HFFc6 (cell line): ENCODE measurements around the gene PRLR. TPM values are rescaled to one million over a fixed set of nuclear protein-coding genes. Genes with fewer than 3 reads are reported as not detected.

Experiments used
- DNase-seq: peaks from one replicate; pipeline ENCODE4 v3.0.0-alpha.2; 2018
- H3K27ac Mint-ChIP-seq: 2 replicates; pipeline ENCODE4 v1.8.0; 2020; ENCODE audit warnings: mild to moderate bottlenecking, mixed read lengths
- H3K27me3 Mint-ChIP-seq: 2 replicates; pipeline ENCODE4 v1.8.0; 2021; ENCODE audit warnings: mild to moderate bottlenecking, moderate library complexity, mixed read lengths; ENCODE audit not compliant: insufficient read depth
- H3K36me3 Mint-ChIP-seq: 2 replicates; pipeline ENCODE4 v1.8.0; 2021; ENCODE audit warnings: low read depth, mixed read lengths
- H3K4me1 Mint-ChIP-seq: 2 replicates; pipeline ENCODE4 v1.8.0; 2020; ENCODE audit warnings: low read depth, mixed read lengths
- H3K4me3 Mint-ChIP-seq: 2 replicates; pipeline ENCODE4 v1.8.0; 2020; ENCODE audit warnings: mild to moderate bottlenecking, moderate library complexity, mixed read lengths
- H3K9me3 Mint-ChIP-seq: 2 replicates; pipeline ENCODE4 v1.8.0; 2020; ENCODE audit warnings: mild to moderate bottlenecking, mixed read lengths
- CTCF ChIP-seq: fragments of 200-600 bp; sonication (generic); IDR thresholded peaks from 2 replicates; pipeline ENCODE4 v1.5.0; 2021; ENCODE audit warnings: antibody characterized with exemption, mild to moderate bottlenecking
- total RNA-seq, 6 experiments: library from RNA; stranded (reverse); fragmentation: NEBNext Ultra II Directional; extraction: Animal tissue kit (Norgen Biotek cat#: 25700); gene quantifications; 2 replicates in 1 of 6; 3 replicates in 5 of 6; pipeline ENCODE4 v1.2.3, GENCODE V29; 2021

Gene PRLR
- total RNA-seq, 6 experiments from 2014 or later = 0.91 to 1.5 (median 1.3) TPM

- Mint-ChIP-seq H3K9me3 (no peaks in the 10 kb centered on the region), H3K27me3 (peaks cover 25% of the 10 kb centered on the region), H3K27ac (no peak overlapping the region), H3K36me3 (no peaks in the 10 kb centered on the region), H3K4me3 (no peak overlapping the region), H3K4me1 (peaks cover 14% of the 10 kb centered on the region)
- no peak for TF ChIP-seq CTCF
- DNase-seq = no peak
Observed at GRCh38 chr5:35233121-35233520, 2.8 kb upstream of the PRLR start.

- Mint-ChIP-seq H3K9me3 (no peaks in the 10 kb centered on the region), H3K4me1 (peaks cover 14% of the 10 kb centered on the region), H3K27me3 (peaks cover 29% of the 10 kb centered on the region), H3K4me3 (no peak overlapping the region), H3K36me3 (no peaks in the 10 kb centered on the region), H3K27ac (no peak overlapping the region)
- no peak for DNase-seq
- TF ChIP-seq CTCF = no peak
Observed at GRCh38 chr5:35232124-35232523, 1.8 kb upstream of the PRLR start.

DNA sequence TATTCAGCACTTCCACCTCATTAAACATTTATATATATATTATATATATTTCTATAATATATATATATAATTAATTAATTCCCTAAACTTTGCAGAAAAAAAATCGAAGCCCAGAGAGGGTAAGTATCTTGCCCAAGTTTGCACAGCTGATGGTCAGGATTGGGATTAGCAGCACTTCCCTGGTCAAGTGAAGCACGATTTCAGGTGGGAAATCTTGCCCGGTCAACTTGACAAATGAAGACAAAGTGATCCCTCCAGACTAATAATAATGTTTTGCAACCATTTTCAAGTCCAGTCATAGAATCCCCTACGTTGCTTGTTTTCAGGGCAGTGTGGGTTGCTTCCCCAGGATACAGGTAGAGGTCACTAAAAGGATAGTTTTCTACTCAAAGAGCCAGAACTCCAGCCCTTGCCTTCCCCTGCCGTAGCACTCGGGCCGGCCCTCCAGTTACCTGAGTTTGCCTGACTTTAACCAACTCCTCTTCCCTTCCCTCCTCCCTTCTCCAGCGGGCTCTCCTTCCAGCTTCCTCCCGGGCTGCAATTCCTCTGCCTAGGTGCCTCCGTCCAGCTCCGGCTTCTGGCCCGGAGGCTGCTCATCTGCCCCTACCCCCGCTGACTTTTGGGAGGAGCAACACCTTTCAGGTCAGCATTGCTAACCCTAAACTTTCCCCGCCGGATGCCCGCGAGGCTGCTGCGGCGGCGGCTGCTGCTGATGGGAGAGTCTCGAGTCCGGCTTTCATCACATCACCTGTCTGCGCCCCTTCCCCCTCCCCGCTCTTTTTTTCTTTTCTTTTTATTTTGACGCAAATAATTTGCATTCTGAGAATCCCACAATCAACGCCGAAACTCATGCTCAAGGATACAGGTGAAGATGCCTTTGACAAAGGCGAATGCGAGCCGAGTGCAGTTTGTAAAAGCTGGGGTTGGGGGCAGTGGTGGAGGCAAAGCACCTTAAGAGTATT, 930 bp downstream of the PRLR start:
- DNase-seq = no peak
- H3K27ac Mint-ChIP-seq = no peak overlapping the region
- TF ChIP-seq CTCF = no peak

DNA sequence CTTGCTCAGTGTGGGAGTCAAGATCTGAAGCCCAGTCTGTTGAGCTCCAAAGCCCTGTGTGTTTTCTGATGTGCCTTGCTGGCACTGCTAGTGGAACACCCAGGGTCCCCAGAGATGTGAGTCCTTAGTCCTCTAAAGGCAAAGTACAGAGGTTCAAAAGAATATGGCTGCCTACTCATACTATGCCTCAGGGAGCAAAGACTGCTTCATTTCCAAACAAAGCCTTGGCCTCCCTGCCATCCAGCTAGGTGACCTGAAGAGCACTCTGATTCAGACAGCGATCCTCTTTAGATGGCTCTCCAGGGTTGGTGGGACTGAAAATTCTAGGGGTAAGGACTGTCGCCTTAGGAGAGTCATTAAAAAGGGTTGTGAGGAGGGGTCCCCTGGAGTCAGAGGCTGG, 2.0 kb downstream of the PRLR start:
- Mint-ChIP-seq H3K27ac (no peak overlapping the region), H3K4me1 (peaks cover 14% of the 10 kb centered on the region), H3K27me3 (peaks cover 45% of the 10 kb centered on the region), H3K9me3 (no peaks in the 10 kb centered on the region), H3K36me3 (no peaks in the 10 kb centered on the region), H3K4me3 (no peak overlapping the region)
- no peak for DNase-seq
- no peak for TF ChIP-seq CTCF

More for the DNA sequence above, 930 bp downstream of the PRLR start:
- Mint-ChIP-seq H3K4me3 (peak overlapping the region; percentile 43; the same call in 1 of the 2 replicates), H3K4me1 (peaks cover 14% of the 10 kb centered on the region), H3K36me3 (no peaks in the 10 kb centered on the region), H3K9me3 (no peaks in the 10 kb centered on the region), H3K27me3 (peaks cover 44% of the 10 kb centered on the region)

- no peak for DNase-seq
- TF ChIP-seq CTCF = no peak
- H3K9me3 Mint-ChIP-seq = no peaks in the 10 kb centered on the region
- H3K36me3 Mint-ChIP-seq = no peaks in the 10 kb centered on the region
- H3K27me3 Mint-ChIP-seq = peaks cover 41% of the 10 kb centered on the region
- no peak overlapping the region for H3K4me3 Mint-ChIP-seq
- no peak overlapping the region for H3K27ac Mint-ChIP-seq
- H3K4me1 Mint-ChIP-seq = peaks cover 14% of the 10 kb centered on the region
Observed at GRCh38 chr5:35227720-35228119, 2.6 kb downstream of the PRLR start.
